GM19238 (cell line): ENCODE data around the gene CAPZB.

Source experiments
- DNase-seq: peaks from one replicate; pipeline ENCODE4 v3.0.0; 2011; ENCODE audit warnings: low spot score; ENCODE audit not compliant: insufficient read length

The CAPZB gene

GRCh38 chr1:19349999-19350398 is 135.3 kb downstream of the CAPZB start:
- no peak for DNase-seq

- DNase-seq = no peak
Observed at GRCh38 chr1:19348441-19349198, 136.7 kb downstream of the CAPZB start.

- no peak for DNase-seq
Observed at GRCh38 chr1:19347533-19348172, 137.7 kb downstream of the CAPZB start.

DNA sequence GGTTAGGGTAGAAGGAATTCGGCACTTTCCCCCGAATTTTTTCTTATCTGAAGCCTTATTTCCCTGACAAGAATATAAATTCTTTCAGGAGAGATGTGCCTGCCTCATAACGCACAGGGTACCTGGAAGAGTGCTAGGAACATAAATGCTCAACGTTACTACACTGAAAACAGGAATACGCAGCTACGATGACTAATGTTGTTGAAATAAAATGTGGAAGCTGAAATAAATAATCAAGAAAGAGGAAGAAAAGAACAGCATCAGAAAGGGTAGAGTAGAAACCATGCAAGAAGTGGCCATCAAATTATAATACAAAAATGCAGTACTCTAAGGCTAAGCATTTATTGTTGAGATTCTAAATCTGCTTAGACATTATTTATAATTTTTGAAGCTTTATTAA is 139.3 kb downstream of the CAPZB start:
- no peak for DNase-seq

DNA sequence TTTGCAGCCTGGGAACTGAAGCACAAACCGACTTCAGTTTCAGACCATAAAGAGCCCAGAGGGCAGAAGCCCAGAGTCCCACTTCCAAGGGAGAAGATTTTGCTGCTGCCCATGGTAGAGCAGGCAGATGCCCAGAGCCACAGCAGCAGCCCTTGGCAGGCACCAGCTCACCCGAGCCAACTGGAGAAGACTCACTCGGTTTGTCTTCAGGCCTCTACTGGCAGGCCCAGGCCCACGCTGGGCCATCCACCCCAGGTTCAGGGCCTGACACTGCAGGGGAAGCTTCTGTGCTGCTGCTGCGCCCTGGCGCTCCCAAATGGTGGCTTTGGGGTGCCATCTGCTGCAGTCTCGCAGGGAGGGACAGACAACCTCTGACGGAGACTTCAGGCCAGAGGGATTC is 139.9 kb downstream of the CAPZB start:
- DNase-seq = no peak

- no peak for DNase-seq
Observed at GRCh38 chr1:19344831-19345230, 140.5 kb downstream of the CAPZB start.

DNA sequence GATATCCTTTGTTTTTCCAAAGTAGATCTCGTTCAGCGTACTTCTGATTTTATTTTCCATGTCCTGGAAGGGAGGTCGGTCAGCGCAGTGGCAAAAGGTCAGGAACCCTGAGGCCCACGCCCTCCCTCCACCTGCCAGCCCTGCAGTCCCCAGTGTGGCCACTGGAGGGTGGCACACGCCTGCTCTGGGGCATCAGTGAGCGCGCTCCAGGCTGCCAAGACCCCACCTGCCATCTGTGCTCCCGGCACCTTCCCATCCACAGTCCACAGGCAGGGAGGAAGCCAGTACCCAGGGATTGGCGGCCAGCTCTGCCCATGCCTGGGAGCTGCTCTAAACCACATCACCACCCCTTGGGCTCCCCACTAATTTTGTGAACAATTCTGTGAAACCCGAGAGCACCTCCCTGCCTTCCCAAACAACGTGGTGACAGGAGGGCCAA is 140.9 kb downstream of the CAPZB start:
- DNase-seq = peak; percentile 45

- DNase-seq = no peak
Observed at GRCh38 chr1:19343617-19344350, 141.6 kb downstream of the CAPZB start.

- no peak for DNase-seq
Observed at GRCh38 chr1:19342894-19343616, 142.3 kb downstream of the CAPZB start.

GRCh38 chr1:19342062-19342750 is 143.1 kb downstream of the CAPZB start:
- no peak for DNase-seq

DNA sequence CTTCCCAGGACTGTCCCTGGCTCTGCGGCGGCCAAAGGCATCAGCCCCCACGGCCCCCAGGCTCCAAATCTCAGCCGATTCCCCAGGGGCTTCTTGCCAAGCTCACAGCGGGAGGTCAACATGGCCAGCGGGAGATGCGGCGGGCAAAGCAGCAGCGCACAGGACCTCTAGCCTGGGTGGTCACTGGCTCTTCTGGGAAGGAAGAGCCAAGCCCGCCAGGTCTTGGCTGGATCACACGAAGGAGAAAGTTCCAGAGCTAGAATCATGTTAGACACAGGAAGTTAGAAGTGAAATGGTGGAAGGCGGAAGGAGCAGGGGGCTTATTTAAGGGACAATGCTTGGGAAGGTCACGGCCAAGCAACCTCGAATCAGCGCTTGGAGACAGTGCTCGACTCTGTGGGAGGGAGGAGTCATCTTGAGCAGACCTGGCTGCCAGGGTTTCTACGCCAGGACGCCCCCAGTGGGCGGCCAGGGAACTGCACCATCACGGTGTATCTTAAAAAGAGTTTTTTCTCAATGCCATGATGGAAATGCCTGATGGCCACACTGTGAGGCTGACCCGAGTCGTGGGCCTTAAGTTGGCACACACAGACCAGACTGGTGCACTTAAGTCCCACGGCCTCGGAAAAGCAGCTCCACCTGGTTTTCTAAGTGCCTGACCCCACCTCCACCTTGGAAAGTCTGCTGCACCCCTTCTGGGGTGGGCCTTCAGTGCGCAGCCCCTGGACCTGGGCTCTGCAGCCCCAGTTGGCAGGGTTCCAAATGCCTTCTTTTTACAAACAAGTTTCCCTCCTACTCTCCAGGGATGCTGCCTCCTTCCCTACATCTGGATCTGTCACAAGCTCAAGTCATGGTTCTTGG is 143.9 kb downstream of the CAPZB start:
- DNase-seq = peak; percentile 75

DNA sequence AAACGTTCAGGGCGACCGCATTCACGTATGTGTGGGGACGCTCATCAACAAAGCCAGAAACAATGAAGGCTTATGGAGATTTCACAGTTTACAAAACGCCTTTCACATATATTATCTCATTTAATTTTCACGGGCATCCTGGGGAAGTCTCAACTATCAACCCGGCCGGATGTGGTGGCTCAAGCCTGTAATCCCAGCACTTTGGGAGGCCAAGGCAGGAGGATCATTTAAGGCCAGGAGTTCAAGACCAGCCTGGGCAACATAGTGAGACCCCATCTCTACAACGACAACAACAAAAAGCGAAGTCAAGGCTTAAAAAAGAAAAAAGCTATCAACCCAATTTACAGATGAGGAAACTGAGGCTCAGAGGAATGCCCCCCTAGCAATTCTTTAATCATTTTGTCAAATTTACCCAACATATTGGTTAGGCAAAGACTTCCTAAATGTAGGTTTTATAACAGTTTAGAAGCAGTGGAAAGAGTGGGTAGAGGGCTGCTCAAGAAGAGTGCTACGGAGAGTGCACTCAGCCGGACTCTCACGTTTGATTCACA is 144.9 kb downstream of the CAPZB start:
- no peak for DNase-seq

DNA sequence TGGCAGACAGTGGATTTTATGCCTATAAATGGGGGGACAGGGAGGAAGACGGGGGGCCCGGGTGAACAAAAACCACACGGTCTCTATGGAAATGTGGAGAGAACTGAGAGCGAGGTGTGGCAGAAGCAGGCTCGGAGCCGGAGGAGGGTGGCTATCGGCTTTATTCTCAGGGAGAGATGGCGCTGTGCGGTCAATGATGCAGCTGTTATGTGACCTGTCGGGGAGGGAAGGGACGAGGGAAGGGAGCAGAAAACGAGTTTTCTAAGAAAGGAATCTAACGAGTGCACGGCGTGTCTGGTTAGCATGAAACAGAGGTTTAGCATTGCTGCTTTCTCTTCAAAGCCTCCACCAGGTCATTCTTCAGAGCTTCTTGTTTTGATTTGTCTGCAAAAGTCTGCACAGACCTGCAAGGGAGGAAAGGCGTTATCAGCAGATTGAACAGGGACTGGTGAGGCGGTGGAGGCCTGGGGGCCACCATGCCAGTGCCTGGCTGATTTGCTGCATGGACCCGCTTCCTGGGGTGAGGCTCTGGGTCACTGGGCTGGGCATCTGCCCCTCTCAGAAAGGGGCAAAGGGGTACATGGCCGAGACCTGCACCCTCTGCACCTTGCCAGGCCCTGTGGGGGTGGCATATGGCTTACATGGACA is 146.0 kb downstream of the CAPZB start:
- DNase-seq = no peak

DNA sequence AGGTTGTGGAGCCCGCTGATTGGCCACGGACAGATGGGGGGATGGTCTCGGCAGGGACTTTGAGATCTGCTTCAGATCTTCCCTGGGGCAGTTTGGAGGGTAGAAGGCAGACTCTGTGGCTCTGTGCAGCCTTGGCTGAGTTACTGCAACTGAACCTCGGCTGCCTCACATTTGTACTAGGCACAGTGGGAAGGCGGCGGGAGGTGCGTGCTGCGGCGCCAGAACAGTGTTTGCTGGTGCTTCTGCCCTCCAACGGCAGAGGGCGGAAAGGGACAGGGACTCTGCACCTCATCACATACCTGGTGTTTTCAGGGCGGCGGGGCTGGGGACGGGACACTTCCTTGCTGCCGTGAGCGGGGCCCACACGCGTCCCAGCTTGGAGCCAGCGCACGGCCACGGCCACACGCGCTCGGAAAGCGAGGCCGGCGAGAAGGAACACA is 147.0 kb downstream of the CAPZB start:
- no peak for DNase-seq

- DNase-seq = no peak
Observed at GRCh38 chr1:19337289-19337688, 148.1 kb downstream of the CAPZB start.

DNA sequence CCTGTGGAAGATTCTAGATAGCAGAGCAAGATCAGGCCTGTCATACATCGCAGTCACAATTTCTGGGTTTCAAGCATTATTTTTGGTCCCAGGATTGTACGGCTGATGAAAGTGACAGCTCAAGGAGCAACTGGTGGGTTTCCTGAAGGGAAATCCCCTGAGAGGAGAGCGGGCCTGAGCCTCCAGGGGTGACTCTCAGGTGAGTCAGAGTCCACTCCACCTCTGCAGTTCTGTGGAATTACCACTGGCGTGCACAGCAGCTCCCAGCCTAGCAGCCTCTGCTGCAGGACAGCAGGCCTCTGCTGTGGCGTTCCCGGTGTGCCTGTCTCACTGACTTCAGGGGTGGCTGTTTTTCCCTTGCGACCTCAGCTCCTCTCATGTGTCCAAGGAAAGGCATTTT is 148.8 kb downstream of the CAPZB start:
- no peak for DNase-seq

GRCh38 chr1:19333587-19334354 is 151.6 kb downstream of the CAPZB start:
- no peak for DNase-seq

GRCh38 chr1:19332832-19333231 is 152.5 kb downstream of the CAPZB start:
- DNase-seq = no peak
